Psoas muscle (tissue), 8 donors: ENCODE measurements around the gene GTF2A2. TPM values are rescaled to one million over a fixed set of nuclear protein-coding genes. Genes with fewer than 3 reads are reported as not detected.

Experiments
- ATAC-seq, 4 donors: fragments of 200-7000 bp; cut with Tn5 transposase; one replicate each; pipeline ENCODE4 v1.9.1; 2020; ENCODE audit warnings: moderate library complexity in 3 of 4, mild to moderate bottlenecking in 2 of 4
- DNase-seq, 2 donors: peaks; one replicate each; pipeline ENCODE4 v3.0.0-alpha.2; 2020
- H3K27ac ChIP-seq: fragments of 200-600 bp; one replicate; pipeline ENCODE4 v1.8.0; 2022
- H3K27me3 ChIP-seq, 3 donors: fragments of 200-600 bp in 1 of 3; one replicate each; pipeline versions ENCODE4 v1.6.1 to v1.8.0; 2013 to 2022; ENCODE audit warnings: low read length in 2 of 3, mild to moderate bottlenecking in 2 of 3, moderate library complexity in 1 of 3; ENCODE audit not compliant: insufficient read depth in 3 of 3
- H3K36me3 ChIP-seq, 2 donors: fragments of 200-600 bp in 1 of 2; one replicate each; pipeline versions ENCODE4 v1.6.1 to v1.8.0; 2013 to 2022; ENCODE audit warnings: low read depth in 1 of 2, mild to moderate bottlenecking in 1 of 2, moderate library complexity in 1 of 2; ENCODE audit not compliant: insufficient read depth in 1 of 2
- H3K4me1 ChIP-seq: fragments of 200-600 bp; one replicate; pipeline ENCODE4 v1.8.0; 2022
- H3K4me3 ChIP-seq: fragments of 200-600 bp; one replicate; pipeline ENCODE4 v1.8.0; 2022; ENCODE audit warnings: mild to moderate bottlenecking
- H3K9me3 ChIP-seq: fragments of 200-600 bp; one replicate; pipeline ENCODE4 v1.8.0; 2022
- CTCF ChIP-seq: fragments of 200-600 bp; IDR thresholded peaks from one replicate; pipeline ENCODE4 v1.8.0; 2022; ENCODE audit warnings: antibody characterized with exemption
- WGBS, 3 donors: extraction: QIAGEN DNeasy Blood & Tissue Kit; methylation state at CpG; one replicate each; pipeline versions ENCODE4 v1.1.6 to v1.1.7; 2013; 5-methylcytosine and 5-hydroxymethylcytosine counted together
- intact Hi-C, 2 donors: fragments of 100-400 bp; cut with DNase I; formaldehyde crosslinking; loops; one replicate each; pipeline versions ENCODE4 v1.11.0 to v1.14.2; 2022
- polyA plus RNA-seq, 3 donors: library from polyadenylated mRNA; stranded (reverse); fragments of 200-250 nt; gene quantifications; one replicate each; pipeline ENCODE4 v1.2.3, GENCODE V29; 2013
- total RNA-seq, 4 donors: library from RNA; stranded (reverse); fragmentation: NEBNext Ultra II Directional in 2 of 4; extraction: Animal tissue kit (Norgen Biotek cat#: 25700) in 2 of 4; gene quantifications; one replicate each; pipeline versions ENCODE4 v1.2.1 to v1.2.4, GENCODE V29; 2021 to 2023
- donor health status: healthy with polysubstance abuse.
- donor health status: DM: no; HTN: no; CAD: no; lungs with moderate emphysema.
- donor health status: Bipolar disorder and iron deficiency.
- donor health status: healthy.
- donor health status: DM: yes; HTN: yes; CAD: no.
- donor health status: DM: no; HTN: no; CAD: no.
- donor health status: DM: no; HTN: no; CAD: no.
- donor health status: DM: yes; HTN: yes; CAD: no.

The GTF2A2 gene
- total and polyA plus RNA-seq, 7 donors = 84.1 to 229 (median 113) TPM

DNA sequence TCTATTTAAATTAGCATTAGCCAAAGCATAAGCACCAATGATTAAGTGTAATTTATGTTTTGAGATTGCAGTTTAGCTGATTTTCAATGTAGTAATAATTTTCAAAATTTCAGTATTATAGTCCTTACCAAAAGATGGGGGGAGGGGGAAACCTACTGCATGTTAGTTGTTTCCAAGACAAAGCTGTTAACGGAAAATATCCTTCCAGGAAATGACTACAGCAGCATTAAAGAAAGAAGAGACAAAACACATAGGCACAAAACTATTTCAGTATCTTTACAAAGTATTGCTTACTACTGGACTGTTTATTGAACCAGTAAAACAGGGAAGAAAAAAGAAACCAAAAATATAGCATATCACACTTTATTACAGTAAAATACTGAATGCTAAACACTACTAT lies 21.3 kb upstream of the GTF2A2 start:
- no peak overlapping the region for H3K4me3 ChIP-seq
- WGBS, 3 donors = 62 to 71% (median 68%) methylated on average over 1 of the region's 1 CpG
- intact Hi-C loops = no loop called here
- TF ChIP-seq CTCF = no peak
- H3K36me3 ChIP-seq = peaks cover 3 to 88% of the 10 kb centered on the region in 2 donors
- DNase-seq (no peak), ATAC-seq (no peak)
- H3K9me3 ChIP-seq = no peaks in the 10 kb centered on the region
- no peaks in the 10 kb centered on the region for H3K27me3 ChIP-seq
- H3K27ac ChIP-seq = no peak overlapping the region
- H3K4me1 ChIP-seq = no peaks in the 10 kb centered on the region

- no peaks in the 10 kb centered on the region for H3K4me1 ChIP-seq
- no peaks in the 10 kb centered on the region for H3K9me3 ChIP-seq
- no peak for DNase-seq
- no peak for ATAC-seq
- intact Hi-C loops = no loop called here
- peaks cover 3 to 93% of the 10 kb centered on the region in 2 donors for H3K36me3 ChIP-seq
- H3K27ac ChIP-seq = no peak overlapping the region
- no peak for TF ChIP-seq CTCF
- 63 to 80% (median 74%) methylated on average over 1 of the region's 1 CpG for whole genome bisulfite sequencing, 3 donors
- H3K27me3 ChIP-seq = no peaks in the 10 kb centered on the region
- no peak overlapping the region for H3K4me3 ChIP-seq
Measured at GRCh38 chr15:59678172-59678571, 20.9 kb upstream of the GTF2A2 start.

GRCh38 chr15:59676565-59676964 lies 19.2 kb upstream of the GTF2A2 start:
- ATAC-seq (no peak), DNase-seq (no peak)
- peaks cover 8 to 100% of the 10 kb centered on the region in 2 donors for H3K36me3 ChIP-seq
- no peak overlapping the region for H3K4me3 ChIP-seq
- no peaks in the 10 kb centered on the region for H3K9me3 ChIP-seq
- WGBS, 3 donors = 98% methylated on average over 23 of the region's 23 CpGs
- no peak overlapping the region for H3K27ac ChIP-seq
- intact Hi-C loops = no loop called here
- TF ChIP-seq CTCF = no peak
- no peaks in the 10 kb centered on the region for H3K4me1 ChIP-seq
- H3K27me3 ChIP-seq = no peaks in the 10 kb centered on the region

- no peak overlapping the region for H3K4me3 ChIP-seq
- ATAC-seq = no peak
- intact Hi-C loops = no loop called here
Measured at GRCh38 chr15:59674361-59674877, 17.1 kb upstream of the GTF2A2 start.

More at GRCh38 chr15:59674361-59674877, 17.1 kb upstream of the GTF2A2 start:
- Histone ChIP-seq H3K9me3 (no peaks in the 10 kb centered on the region), H3K36me3 (peaks cover 8 to 100% of the 10 kb centered on the region in 2 donors), H3K4me1 (no peaks in the 10 kb centered on the region), H3K27ac (no peak overlapping the region), H3K27me3 (no peaks in the 10 kb centered on the region)
- TF ChIP-seq CTCF = no peak
- 94 to 95% (median 94%) methylated on average over 3 of the region's 3 CpGs for WGBS, 3 donors
- DNase-seq = no peak
